A673 (cell line): Measurements from ENCODE around the gene AQP6. TPM values are rescaled to one million over a fixed set of nuclear protein-coding genes. Genes with fewer than 3 reads are reported as not detected.
"Not testable (repeated sequence)": the region's sequence is repeated elsewhere in the genome, so short reads cannot be mapped to it uniquely, and the experiment has no call there.

ENCODE experiments used
- BruUV-seq: library from RNA; stranded (reverse); fragments of 400-500 nt; replicated peaks from 2 replicates; lab custom pipeline; 2021; lab: Mats Ljungman, UMichigan
- CTCF ChIA-PET: fragments of 300-600 bp; sonication (Branson Sonifier 250); formaldehyde crosslinking; loops from one replicate; lab custom pipeline; 2022; ENCODE audit warnings: antibody characterized with exemption; lab: Charles Lee
- POLR2A ChIA-PET: fragments of 300-600 bp; sonication (Branson Sonifier 250); formaldehyde crosslinking; loops from one replicate; lab custom pipeline; 2022; ENCODE audit warnings: antibody characterized with exemption; ENCODE audit not compliant: low non-redundant PET; lab: Charles Lee
- DNase-seq: peaks from one replicate; pipeline ENCODE4 v3.0.0-alpha.2; 2015; ENCODE audit warnings: low spot score
- H3K27ac ChIP-seq: fragments of 200-600 bp; sonication (generic); 2 replicates; pipeline ENCODE4 v1.5.1; 2016; ENCODE audit warnings: mixed run types, low read depth, mild to moderate bottlenecking, mixed read lengths, antibody characterized with exemption, low read length; ENCODE audit not compliant: poor library complexity, severe bottlenecking
- H3K27me3 ChIP-seq: fragments of 200-600 bp; sonication (generic); replicated peaks from 2 replicates; pipeline ENCODE4 v1.6.1; 2017; ENCODE audit warnings: mixed run types, low read depth, mild to moderate bottlenecking, mixed read lengths, antibody characterized with exemption, low read length; ENCODE audit not compliant: insufficient read depth, poor library complexity
- H3K36me3 ChIP-seq: fragments of 200-600 bp; sonication (generic); 2 replicates; pipeline ENCODE4 v1.6.1; 2016; ENCODE audit warnings: mixed run types, mild to moderate bottlenecking, mixed read lengths, antibody characterized with exemption, low read length; ENCODE audit not compliant: insufficient read depth, poor library complexity, severe bottlenecking
- H3K4me1 ChIP-seq: fragments of 200-600 bp; sonication (generic); 2 replicates; pipeline ENCODE4 v1.6.1; 2017; ENCODE audit warnings: mixed run types, mild to moderate bottlenecking, mixed read lengths, antibody characterized with exemption, low read length; ENCODE audit not compliant: insufficient read depth, poor library complexity, severe bottlenecking
- H3K4me3 ChIP-seq: fragments of 200-600 bp; sonication (generic); 2 replicates; pipeline ENCODE4 v1.5.1; 2016; ENCODE audit warnings: low read depth, mixed run types, mild to moderate bottlenecking, mixed read lengths, low read length; ENCODE audit not compliant: poor library complexity, severe bottlenecking
- H3K9me3 ChIP-seq: fragments of 200-600 bp; sonication (generic); 2 replicates; pipeline ENCODE4 v1.6.1; 2016; ENCODE audit warnings: mixed run types, low read depth, mild to moderate bottlenecking, mixed read lengths, antibody characterized with exemption, low read length; ENCODE audit not compliant: poor library complexity, severe bottlenecking
- EZH2 ChIP-seq: fragments of 200-600 bp; sonication (generic); IDR thresholded peaks from 2 replicates; pipeline ENCODE4 v1.6.1; 2017; ENCODE audit warnings: borderline replicate concordance, low read depth, mild to moderate bottlenecking, mixed read lengths, antibody characterized with exemption, low read length; ENCODE audit not compliant: poor library complexity, severe bottlenecking
- intact Hi-C: fragments of 100-400 bp; cut with micrococcal nuclease; formaldehyde crosslinking; loops from one replicate; pipeline ENCODE4 v1.10.0; 2022; ENCODE audit not compliant: unreplicated experiment
- total RNA-seq: library from RNA; stranded (reverse); gene quantifications from 2 replicates; pipeline ENCODE4 v1.2.3, GENCODE V29; 2021
- TF ChIP-seq, protein P1 (sequence below): fragments of 300-800, 200-600 bp; sonication (generic); conservative IDR thresholded peaks from 2 replicates; pipeline ENCODE4 v1.5.1; 2017; ENCODE audit warnings: low read depth, mild to moderate bottlenecking, antibody characterized with exemption, low read length, moderate library complexity, mixed read lengths

AQP6 gene
- total RNA-seq, 1 experiment from 2014 or later = not detected

GRCh38 chr12:49985981-49986380, 13.2 kb downstream of the AQP6 start:
- H3K4me3 ChIP-seq = no peak overlapping the region
- H3K4me1 ChIP-seq = peaks cover 16% of the 10 kb centered on the region
- TF ChIP-seq, protein P1, sequence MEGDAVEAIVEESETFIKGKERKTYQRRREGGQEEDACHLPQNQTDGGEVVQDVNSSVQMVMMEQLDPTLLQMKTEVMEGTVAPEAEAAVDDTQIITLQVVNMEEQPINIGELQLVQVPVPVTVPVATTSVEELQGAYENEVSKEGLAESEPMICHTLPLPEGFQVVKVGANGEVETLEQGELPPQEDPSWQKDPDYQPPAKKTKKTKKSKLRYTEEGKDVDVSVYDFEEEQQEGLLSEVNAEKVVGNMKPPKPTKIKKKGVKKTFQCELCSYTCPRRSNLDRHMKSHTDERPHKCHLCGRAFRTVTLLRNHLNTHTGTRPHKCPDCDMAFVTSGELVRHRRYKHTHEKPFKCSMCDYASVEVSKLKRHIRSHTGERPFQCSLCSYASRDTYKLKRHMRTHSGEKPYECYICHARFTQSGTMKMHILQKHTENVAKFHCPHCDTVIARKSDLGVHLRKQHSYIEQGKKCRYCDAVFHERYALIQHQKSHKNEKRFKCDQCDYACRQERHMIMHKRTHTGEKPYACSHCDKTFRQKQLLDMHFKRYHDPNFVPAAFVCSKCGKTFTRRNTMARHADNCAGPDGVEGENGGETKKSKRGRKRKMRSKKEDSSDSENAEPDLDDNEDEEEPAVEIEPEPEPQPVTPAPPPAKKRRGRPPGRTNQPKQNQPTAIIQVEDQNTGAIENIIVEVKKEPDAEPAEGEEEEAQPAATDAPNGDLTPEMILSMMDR = no peak
- no peak for TF ChIP-seq EZH2
- no TSS peak for BruUV-seq
- ChIA-PET CTCF (no interaction called here), POLR2A (no interaction called here)
- DNase-seq = no peak
- intact Hi-C loops = no loop called here
- no peaks in the 10 kb centered on the region for H3K9me3 ChIP-seq
- H3K36me3 ChIP-seq = peaks cover 34% of the 10 kb centered on the region
- H3K27me3 ChIP-seq = no peaks in the 10 kb centered on the region
- no peak overlapping the region for H3K27ac ChIP-seq

DNA sequence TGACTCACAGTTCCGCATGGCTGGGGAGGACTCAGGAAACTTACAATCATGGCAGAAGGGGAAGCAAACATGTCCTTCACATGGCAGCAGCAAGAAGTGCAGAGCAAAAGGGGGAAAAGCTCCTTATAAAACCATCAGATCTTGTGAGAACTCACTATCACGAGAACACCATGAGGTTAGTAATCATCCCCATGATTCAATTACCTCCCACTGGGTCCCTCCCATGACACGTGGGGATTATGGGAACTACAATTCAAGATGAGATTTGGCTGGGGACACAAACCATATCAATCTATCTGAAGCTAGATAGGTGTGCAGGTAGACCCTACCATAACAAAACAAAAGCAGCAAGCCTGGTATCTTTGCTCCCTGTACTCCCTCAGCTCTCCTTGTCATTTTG, 13.7 kb downstream of the AQP6 start:
- CTCF ChIA-PET, DNase-seq, BruUV-seq, H3K27me3 ChIP-seq, H3K4me3 ChIP-seq, H3K9me3 ChIP-seq, POLR2A ChIA-PET, H3K27ac ChIP-seq, intact Hi-C loops: not testable (repeated sequence)
- H3K4me1 ChIP-seq = peaks cover 16% of the 10 kb centered on the region
- peaks cover 37% of the 10 kb centered on the region for H3K36me3 ChIP-seq

DNA sequence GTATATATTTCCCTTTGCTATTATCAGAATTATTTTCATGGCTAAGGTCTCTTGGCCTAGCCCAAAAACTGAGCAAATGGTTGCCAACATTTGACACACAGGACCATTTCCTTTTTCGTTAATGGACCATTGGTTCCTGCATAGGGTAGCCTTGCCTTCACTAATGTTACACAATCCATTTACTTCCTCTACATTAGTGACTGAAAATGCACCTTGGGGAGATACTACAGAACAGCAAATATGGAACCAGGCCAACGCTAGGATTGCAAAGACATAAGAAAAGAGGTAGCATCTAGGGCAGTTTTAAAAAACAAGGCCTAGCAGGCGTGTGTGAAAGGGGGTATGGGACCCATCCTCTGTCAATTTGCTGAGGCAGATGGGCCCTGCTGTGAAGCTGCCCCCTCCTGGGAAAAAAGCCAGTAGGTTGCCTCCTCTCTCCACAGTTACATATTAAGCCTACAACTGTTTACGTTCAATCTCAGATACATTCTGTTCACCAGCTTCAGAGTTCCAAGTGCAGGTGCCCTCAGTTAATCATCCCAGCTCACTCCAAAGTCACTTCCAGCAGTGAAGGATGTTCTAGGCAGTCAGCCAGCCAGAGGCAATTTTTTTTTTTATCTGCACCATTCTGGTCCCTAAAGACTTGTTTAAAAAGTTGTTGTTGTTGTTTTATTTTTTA, 15.0 kb downstream of the AQP6 start:
- POLR2A ChIA-PET = no interaction called here

DNA sequence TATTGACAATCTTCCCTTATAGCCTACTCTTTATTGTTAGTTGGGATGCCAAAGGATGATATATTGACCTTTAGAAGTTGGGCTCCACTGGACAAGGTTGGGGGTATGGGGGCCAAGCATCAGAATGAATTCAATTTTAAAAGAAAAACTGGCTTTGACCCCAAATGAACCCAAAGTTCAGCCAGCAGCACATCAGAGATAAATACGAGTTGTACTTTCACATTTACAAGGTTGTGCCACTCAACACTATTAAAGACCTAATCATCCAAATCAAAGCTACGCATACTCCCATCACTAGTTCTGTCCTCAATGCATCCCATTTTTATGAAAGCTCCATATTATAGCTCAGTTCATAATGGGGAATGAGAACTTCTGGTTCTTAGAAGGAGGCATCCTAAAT, 16.7 kb downstream of the AQP6 start:
- intact Hi-C loops, H3K4me3 ChIP-seq, DNase-seq, H3K9me3 ChIP-seq, POLR2A ChIA-PET, CTCF ChIA-PET, H3K4me1 ChIP-seq, H3K27ac ChIP-seq, H3K27me3 ChIP-seq: not testable (repeated sequence)
- H3K36me3 ChIP-seq = peaks cover 66% of the 10 kb centered on the region
- TSS peak; percentile 65 for BruUV-seq

More for the DNA sequence above, 15.0 kb downstream of the AQP6 start:
- BruUV-seq = no TSS peak
- TF ChIP-seq EZH2 = no peak
- TF ChIP-seq, protein P1 = no peak
- H3K27ac ChIP-seq = no peak overlapping the region
- H3K27me3 ChIP-seq = no peaks in the 10 kb centered on the region
- no peaks in the 10 kb centered on the region for H3K9me3 ChIP-seq
- no peak overlapping the region for H3K4me3 ChIP-seq
- peaks cover 16% of the 10 kb centered on the region for H3K4me1 ChIP-seq
- CTCF ChIA-PET = no interaction called here
- intact Hi-C loops = no loop called here
- DNase-seq = no peak
- H3K36me3 ChIP-seq = peaks cover 50% of the 10 kb centered on the region
